Hippocampal formation (tissue), 2 donors: ENCODE results near the gene CLCNKB.
A peak's percentile ranks its signal among the peaks of the same experiment; 100 is the strongest.
"Not testable (repeated sequence)": the region's sequence is repeated elsewhere in the genome, so short reads cannot be mapped to it uniquely, and the experiment has no call there.

ENCODE experiments used
- DNase-seq, 2 donors: peaks; one replicate each; lab custom pipeline; 2025; lab: John Stamatoyannopoulos, UW

CLCNKB gene

DNA sequence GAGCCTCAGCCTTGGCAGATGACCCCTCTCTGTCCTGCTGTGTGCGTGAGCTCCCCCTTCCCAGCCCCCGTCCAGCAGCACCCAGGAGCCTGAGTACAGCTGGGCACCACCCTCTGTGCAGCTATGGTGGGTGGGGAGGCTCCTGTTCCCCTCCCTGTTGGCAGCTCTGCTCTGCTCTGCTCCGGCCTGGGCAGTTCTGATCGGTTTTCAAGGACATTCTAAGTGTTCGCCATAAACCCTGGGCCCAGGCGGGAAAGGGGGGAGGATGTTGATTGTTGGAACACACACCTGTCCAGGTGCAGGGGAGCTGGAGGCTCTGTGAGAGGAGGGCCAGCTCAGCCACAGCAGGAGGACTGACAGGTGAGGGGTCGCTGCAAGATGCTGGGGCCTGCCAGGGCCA, at the start of gene CLCNKB:
Gene CLCNKB, plus strand, starts transcription at position 262 of the 400 bp plus-strand sequence. CDS start 711 bp downstream, outside the sequence.
- no peak for DNase-seq

DNA sequence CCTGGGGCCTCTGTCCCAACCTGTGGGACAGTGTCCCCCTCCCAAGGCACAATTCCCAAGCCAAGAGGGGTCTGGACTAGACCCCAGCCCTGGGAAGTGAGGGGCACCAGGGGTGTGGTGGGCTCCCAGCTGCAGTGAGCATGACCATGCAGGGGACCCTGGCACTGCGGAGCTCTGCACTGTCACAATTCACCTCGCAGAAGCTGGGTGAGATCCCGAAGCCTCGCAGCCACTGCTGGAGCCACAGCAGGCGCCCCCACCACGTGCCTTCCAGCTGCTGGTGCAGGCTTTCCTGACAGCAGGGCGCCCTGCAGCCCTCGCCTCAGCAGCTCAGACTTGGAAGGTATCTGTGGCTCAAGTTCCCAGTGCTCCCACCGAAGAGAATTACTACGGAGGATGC, 49.5 kb upstream of the CLCNKB start:
- no peak for DNase-seq

DNA sequence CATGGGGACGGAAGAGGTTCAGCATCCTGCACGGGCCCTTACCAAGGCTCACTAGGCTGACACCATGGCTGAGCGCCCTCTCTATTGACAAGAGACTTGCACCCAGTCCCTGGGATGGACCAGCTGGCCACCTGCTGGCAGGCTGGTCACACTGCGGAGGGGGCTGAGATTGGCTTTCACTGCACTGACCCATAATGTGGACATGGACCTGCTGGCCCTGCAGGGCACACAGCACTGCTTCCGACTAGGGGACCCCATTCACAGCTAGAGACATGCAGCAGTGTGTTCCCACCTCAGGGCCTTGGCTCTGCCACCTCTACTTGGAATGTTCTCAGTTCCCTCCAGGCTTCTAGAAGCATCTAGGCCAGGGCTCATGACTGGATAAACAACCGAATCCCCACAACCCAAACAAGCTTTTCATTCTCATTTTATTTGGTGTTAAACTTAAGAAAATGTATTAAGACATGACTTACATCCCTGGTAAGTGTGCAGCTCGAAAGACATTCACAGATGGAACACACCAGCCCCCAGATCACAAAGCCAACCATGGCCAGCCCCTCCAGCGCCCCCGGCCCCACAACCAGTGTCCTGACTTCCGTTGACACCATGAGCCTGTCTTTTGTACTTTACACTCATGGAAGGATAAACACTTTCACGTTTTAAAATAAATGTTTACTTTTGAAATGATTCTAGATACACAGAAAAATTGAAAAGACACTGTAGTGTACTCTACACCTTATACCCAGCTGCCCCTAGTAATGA, 48.8 kb upstream of the CLCNKB start:
- peak; percentile 70 to 82 for DNase-seq

DNA sequence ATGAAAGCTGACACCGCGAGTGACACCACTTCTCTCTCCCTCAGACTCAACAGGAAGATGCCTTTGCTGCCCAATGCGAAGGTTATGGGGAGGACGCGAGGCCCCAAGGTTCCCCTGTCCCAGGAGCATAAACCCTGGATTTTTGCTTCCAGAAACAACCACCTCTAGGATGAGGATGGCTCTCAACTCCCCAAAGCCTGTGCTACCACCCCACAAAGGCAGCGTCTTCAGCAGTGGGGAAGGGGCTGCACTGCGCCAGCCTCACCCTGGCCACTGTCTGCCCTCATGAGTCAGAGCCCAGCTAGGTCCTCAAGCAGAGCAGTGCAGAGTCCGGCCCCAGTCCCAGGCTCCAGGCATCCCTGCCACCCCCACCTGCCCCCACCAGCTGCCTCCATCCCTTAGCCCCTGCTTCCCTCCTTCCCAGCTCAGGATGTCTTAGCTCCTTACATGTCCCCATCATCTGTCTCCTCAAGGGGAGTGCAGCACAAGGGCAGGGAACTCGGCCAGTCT, 46.5 kb upstream of the CLCNKB start:
- no peak for DNase-seq

DNA sequence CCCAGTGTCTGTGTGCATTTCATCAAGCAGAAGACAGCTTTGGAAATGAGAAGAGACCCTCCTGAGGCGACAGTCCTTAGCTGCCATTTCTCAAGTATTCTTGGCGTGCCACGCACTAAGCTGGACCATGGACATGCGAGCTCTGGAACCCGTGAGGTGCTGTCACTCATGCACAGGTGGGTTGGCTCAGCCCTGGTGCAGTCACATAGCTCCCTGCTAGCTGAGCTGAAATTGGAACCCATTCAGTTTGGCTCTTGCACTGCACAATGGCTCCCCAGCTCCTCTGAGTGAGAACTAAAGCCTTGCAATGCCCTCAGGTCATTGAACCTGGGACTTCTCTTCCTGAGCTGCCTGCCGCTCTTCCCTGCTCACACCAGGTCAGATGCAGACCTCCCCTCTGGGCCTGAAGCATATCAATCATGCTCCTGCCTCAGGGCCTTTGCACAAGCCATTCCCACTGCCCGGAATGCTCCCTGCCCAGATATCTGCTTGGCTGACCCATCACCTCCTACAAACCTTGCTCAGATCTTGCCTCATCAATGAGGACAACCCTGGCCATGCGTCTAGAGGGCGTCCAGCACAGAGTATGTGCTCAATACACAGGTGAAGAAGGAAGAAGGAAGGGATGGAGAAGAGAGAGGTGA, 45.8 kb upstream of the CLCNKB start:
- no peak for DNase-seq

DNA sequence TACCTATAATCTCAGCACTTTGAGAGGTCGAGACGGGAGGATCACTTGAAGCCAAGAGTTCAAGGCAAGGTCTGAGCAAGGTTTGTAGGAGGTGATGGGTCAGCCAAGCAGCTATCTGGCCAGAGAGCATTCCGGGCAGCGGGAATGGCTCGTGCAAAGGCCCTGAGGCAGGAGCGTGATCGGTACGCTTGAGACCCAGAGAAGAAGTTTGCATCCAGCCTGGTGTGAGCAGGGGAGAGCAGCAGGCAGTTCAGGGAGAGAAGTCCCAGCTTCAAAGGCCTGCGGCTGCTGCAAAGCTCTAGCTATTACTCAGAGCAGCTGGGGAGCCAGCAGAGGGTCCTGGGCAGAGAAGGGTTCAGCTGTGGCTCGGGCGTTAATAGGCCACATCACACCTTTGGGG, 44.7 kb upstream of the CLCNKB start:
- DNase-seq: no peak

DNA sequence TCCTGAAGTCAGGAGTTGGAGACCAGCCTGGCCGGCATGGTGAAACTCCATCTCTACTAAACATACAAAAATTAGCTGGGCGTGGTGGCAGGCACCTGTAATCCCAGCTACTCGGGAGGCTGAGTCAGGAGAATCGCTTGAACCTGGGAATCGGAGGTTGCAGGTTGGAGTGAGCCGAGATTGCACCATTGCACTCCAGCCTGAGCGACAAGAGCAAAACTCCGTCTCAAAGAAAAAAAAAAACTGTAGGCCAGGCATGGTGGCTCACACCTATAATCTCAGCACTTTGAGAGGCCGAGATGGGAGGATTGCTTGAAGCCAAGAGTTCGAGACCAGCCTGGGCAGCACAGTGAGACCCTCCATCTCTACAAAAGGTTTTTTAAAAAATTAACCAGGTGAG, 42.3 kb upstream of the CLCNKB start:
- not testable (repeated sequence) for DNase-seq

DNA sequence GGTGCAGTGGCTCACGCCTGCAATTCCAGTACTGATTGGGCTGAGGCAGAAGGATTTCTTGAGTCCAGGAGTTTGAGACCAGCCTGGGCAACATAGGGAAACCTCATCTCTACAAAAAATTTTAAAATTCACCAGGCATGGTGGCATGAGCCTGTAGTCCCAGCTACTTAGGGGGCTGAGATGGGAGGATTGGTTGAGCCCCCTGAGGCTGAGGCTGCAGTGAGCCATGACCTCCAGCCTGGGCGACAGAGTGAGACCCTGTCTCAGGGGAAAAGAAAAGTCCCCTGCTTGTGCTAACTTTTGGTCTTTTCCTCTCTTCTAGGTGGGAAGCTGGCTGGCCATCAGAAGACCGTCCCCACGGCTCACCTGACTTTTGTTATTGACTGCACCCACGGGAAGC, 38.0 kb upstream of the CLCNKB start:
- no peak for DNase-seq

DNA sequence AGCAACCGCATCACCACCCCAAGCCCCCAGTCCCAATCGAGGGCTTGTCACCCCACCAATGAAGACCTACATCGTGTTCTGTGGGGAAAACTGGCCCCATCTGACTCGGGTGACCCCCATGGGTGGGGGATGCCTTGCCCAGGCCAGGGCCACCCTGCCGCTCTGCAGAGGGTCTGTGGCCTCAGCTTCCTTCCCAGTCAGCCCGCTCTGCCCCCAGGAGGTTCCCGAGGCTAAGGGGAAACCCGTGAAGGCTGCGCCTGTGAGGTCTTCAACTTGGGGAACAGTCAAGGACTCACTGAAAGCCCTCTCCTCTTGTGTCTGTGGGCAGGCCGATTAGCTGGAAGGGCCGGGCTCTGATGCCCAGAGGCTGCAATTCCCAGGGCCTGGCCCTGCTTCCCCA, 37.6 kb upstream of the CLCNKB start:
- DNase-seq: no peak

DNA sequence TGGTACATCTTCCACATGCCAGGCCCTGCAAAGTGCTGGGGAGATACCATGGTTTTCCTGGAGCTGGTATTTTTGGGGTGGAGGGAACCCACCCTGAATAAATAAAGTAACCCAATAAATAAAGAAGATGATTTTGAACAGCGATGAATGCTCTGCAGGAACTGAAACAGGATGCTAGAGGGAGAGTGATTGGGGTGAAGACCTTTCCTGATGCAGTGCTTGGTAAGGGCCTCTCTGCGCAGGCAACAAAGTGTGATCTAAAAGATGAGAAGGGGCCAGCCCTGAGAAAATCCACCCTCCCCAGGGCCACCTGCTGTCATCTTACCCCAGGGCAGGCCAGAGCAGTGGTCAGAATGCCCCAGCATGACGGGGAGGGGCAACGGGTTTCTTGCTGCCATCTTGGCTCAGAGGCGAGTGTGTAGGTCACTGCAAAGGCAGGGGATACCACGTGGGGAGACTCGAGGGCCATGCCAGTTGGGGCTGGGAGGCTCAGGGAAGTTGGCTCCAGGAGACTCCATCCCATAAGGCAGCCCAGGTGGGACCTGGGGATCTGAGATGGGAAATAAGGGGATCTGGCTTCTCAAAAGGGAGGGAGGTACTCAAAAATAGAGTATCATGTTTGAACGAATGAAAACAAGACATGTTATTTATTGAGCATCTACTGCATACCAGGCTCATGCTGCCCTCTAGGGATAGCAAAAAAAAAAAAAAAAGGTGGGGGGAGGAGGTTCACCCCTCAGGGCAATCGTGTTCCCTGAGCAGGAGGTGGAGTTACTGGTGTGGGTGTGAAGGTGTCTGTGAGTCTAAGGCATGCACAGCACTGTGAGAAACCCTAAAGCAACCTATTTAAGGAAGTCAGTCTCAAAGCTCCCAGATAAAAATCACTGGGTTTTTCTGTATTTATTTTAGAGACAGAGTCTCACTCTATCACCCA, 36.8 kb upstream of the CLCNKB start:
- no peak for DNase-seq

DNA sequence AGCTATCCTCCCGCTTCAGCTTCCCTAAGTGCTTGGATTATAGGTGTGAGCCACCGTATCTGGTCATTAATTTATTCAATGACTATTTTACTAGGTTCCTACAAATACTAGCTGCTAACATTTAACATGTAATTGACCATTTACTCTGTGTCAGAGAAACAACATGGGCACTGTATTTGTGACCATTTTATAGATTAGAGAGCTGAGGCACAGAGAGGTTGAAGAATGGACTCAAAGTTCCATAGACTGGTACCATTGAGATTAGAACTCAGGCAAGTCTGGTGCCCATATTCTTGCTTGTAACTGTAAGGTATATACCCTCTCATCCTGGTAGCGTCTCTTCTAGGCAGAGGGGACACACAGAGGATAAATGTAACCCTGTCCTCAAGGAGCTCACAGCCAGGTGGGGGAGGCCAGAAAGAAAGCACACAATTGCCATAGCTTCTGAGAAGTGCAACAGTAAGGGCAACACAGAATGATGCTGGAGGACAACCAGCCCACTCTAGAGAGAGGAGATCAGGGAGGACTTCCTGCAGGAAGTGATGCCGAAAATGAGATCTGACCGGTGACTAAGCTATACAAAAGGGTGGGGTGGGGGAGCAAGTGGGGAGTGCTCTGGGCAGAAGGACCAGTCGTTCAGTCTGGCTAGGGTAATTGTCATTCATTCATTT, 35.8 kb upstream of the CLCNKB start:
- no peak for DNase-seq

DNA sequence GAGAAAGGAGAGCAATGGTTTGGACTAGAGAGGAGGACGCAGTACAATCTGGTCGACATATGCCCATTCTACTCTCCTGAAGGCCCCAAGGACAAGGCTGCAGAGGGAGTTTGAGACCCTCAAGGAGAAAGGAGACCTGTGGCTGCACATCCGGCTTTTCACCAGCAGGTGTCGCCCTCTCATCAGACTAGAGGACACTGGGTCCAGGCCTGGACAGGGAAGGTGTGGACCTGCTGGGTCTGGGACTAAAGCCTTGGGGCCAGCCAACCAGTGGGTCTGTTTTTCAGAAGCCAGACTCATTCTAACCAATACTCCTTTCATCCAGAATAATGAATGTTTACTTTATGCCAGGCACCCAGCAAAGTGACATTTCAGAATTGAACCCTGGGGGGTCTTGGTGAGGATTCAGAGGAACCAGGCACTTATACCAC, 34.5 kb upstream of the CLCNKB start:
- DNase-seq: peak; percentile 12 to 52

DNA sequence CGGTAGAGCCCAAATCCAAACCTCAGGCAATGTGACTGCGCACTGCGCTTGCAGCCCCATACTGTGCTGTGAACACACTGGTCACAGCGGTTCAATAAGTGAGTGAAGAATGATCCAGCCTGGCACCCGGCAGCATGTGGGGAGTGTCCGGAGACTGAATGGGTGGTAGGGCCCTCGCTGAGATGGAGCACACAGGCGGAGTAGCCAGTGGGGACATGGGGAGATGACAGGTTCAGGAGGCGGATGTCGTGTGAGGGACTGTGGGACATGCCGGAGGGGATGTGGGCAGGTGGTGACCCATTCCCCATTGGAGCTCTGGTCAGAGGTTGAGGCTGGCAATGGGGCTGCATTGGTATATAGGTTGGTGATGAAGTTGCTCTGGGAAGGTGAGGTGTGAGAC, 33.9 kb upstream of the CLCNKB start:
- DNase-seq: no peak

DNA sequence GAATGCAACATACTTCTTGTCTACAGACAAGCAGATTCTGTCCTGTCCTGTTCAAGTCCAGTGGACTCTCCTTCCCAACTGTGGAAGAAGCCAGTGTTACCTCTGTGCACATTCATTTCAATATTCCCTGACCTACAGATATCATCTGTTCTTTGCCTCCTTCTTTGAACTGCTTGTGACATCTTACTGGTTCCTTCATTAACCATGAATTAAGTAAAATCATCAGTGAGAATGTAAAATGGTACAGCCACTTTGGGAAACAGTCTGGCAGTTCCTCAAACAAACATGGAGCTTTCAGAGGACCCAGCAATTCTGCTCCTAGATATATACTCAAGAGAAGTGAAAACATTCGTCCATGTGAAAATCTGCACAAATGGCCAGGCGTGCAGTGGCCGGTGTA, 32.7 kb upstream of the CLCNKB start:
- no peak for DNase-seq

DNA sequence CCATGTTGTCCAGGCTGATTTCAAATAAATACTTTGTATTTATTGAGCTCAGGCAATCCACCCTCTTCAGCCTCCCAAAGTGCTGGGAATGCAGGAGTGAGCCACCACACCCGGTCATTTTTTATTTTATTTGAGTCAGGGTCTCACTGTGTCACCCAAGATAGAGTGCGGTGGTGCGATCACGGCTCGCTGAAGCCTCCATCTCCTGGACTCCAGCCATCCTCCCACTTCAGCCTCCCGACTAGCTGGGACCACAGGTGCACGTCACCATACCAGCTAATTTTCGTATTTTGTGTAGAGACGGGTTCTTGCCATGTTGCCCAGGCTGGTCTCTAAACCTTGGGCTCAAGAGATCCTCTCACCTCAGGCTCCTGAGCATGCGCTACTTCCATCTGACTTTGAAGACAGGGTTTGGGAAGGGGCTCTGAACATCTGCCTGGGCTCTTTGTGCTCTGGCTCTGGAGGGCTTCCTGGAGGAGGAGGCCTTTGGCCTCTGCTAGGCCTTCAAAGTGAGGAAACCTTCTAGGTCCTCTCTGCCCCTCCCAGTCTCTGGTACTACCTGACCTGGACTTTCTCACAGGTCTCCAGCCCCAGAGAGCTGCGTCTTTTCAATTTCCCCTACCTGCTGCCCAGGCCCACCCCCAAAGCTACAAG, 31.5 kb upstream of the CLCNKB start:
- no peak for DNase-seq

DNA sequence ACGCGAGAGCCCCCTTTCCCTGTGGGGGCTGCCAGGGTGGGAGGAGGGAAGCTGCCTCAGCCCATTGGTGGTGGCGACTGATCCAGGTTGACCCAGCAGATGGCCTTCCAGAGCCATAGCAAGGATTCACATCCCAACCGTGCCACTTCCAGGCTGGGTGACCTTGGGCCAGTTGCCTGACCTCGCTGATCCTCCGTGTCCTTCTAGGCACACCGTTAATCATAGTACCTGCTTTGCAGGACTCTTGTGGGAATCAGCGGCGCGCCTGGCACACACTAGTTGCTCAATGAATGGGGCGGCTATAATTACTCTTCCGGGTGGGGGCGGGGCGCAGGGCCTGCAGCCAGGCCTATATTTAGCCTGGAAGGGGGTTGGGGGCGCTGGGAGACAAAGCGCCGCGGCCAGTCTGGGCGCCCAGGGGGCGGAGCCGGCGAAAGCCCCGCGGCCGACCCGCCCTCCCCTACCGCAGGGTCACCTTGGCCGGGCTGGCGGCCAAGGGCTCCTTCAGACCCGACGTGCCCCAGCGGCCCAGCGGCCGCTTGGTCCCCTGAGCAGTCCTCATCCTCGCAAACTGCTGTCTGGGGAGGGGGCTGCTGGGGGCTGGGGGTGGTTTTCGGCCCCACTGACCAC, 30.9 kb upstream of the CLCNKB start:
- no peak for DNase-seq

DNA sequence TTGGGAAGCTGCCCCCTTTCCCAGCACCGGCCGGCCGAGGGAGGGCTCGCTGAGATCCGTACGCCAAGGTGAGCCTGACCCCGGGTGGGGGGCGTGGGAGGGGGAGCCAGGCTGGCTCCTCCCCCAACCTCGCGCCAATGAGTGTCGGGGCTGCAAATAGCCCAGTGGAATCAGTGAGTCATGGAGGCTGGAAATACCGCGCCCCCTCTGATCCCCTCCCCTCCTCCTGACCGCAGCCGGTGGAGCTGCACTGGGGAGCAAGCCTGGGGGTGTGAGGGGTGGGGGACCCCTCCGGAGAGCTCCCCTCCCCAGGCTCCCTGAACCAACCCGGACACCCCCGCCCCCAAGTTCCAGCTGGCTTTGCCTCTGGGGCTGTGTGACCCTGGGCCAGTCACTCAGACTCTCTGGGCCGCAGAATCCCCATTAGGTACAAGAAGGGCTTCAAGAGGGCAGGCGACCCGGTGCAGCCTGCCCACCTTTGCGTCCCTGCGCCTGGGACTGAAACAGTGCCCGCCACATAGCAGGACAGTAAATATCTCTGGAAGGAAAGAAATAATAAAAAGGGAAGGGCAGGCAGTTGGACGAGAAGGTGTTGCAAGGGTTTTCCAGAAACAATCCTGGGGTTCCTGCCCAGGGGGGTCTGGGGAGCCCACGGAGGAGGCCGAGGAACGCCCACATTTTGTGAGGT, 30.2 kb upstream of the CLCNKB start:
- DNase-seq: no peak

DNA sequence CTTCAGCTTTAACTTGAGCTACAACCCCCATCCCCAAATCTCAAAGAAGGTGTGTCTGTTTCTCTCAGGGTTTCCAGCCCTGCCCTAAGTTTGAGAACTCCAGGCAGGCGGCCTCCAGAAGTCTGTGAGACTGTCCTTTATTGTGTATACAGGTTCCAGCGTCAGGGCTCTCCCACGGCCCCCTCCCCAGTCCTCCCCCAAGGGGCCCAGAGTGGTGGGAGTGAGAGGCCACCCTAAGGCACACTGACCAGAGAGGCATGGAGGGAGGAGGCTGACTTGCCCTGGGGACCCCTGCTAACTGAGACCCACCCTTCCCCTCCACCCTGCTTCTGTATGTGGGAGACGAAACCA, 29.7 kb upstream of the CLCNKB start:
- no peak for DNase-seq

DNA sequence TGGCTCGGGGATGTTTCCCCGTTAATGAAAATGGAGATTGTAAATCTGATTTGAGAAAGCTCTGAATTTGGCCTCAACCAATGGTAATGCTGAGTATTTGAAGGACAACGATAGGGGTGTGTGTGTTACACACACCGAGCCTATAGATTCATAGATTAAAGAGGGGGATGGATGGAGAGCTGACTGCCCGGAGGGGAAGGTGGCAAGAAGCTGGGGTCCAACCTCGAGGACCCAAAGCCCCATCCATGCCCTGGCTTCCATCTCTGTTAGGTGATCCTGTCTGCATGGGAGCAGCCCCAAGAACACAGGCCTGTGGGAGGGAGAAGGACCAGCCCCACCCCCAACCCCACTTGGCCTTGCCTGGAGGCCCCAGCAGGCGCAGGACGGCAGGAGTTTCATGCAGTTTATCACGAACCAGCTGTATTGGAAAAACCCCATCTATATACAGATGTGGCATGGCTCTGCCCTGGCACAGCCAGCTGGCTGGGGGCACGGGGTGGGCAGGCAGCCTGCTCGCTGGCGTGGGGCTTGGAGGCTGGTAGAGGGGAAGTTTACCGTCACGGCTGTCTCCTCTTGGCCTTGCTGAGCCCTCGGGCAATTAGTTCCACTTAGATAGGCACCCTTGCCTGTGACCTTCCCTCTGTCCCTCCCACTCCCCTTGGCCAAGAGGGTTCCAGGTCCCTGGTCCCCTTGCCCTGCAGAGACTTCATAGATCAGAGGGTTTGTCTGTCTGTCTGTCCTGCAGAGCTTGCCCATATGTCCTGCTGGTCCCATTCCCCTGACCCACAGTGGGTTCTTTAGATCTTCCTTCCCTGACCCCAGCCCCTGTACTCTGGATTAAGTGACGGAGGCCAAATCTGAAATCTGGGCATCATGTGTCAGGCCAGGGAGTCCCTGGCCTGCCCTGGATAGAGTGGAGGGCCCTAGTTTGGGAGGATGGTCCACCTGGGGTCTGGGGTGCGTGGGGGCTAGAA, 28.8 kb upstream of the CLCNKB start:
- DNase-seq: no peak
